Endothelial cell of umbilical vein (primary cell): ENCODE results near the gene COL18A1. TPM values are rescaled to one million over a fixed set of nuclear protein-coding genes. Genes with fewer than 3 reads are reported as not detected.
"Not testable (repeated sequence)": the region's sequence is repeated elsewhere in the genome, so short reads cannot be mapped to it uniquely, and the experiment has no call there.

Experiments
- BruUV-seq: library from RNA; stranded (reverse); fragments of 400-500 nt; replicated peaks from 2 replicates; lab custom pipeline; 2021; lab: Mats Ljungman, UMichigan
- CTCF ChIA-PET: fragments of 300-600, 350-600 bp; sonication (Branson Sonifier 250); formaldehyde crosslinking; loops from one replicate; lab custom pipeline; 2021; ENCODE audit warnings: antibody characterized with exemption, inconsistent platforms; lab: Charles Lee
- POLR2A ChIA-PET: fragments of 300-600, 350-600 bp; sonication (Branson Sonifier 250); formaldehyde crosslinking; loops from one replicate; lab custom pipeline; 2021; ENCODE audit warnings: antibody characterized with exemption, inconsistent platforms; lab: Charles Lee
- DNase-seq: peaks from one replicate; pipeline ENCODE4 v3.0.0-alpha.2; 2011; ENCODE audit warnings: low read depth, low spot score
- FAIRE-seq: peaks from 2 replicates; lab custom pipeline; 2011; peaks lifted over from hg19 to GRCh38; lab: Jason Lieb, UNC
- H2AFZ ChIP-seq: 2 replicates; pipeline ENCODE4 v1.6.0; 2012; ENCODE audit warnings: low read depth, low read length, control low read depth, inconsistent platforms
- H3K27ac ChIP-seq: 2 replicates; pipeline ENCODE4 v1.5.1; 2011; ENCODE audit warnings: low read depth, mild to moderate bottlenecking, control low read depth, low read length, moderate library complexity; ENCODE audit not compliant: insufficient read depth
- H3K27me3 ChIP-seq, 2 experiments: 2 replicates each; pipeline versions ENCODE4 v1.6.0 to v1.6.1; 2011; ENCODE audit warnings: low read length in 2 of 2, mixed read lengths in 1 of 2; ENCODE audit not compliant: control insufficient read depth in 2 of 2, insufficient read depth in 2 of 2
- H3K36me3 ChIP-seq, 2 experiments: 2 replicates in 1 of 2; 3 replicates in 1 of 2; pipeline ENCODE4 v1.5.1; 2011; ENCODE audit warnings: low read length in 2 of 2, mild to moderate bottlenecking in 1 of 2, moderate library complexity in 1 of 2; ENCODE audit not compliant: control insufficient read depth in 2 of 2, insufficient read depth in 2 of 2; ENCODE audit errors: extremely low read depth in 1 of 2
- H3K4me1 ChIP-seq: 3 replicates; pipeline ENCODE4 v1.5.1; 2011; ENCODE audit warnings: mild to moderate bottlenecking, low read length; ENCODE audit not compliant: control insufficient read depth, insufficient read depth; ENCODE audit errors: extremely low read depth
- H3K4me2 ChIP-seq: 2 replicates; pipeline ENCODE4 v1.6.1; 2011; ENCODE audit warnings: low read length, control low read depth, mixed read lengths; ENCODE audit not compliant: insufficient read depth
- H3K4me3 ChIP-seq, 3 experiments: fragments of 200-600 bp in 1 of 3; sonication (generic), shearing (Covaris generic) in 1 of 3; replicated peaks in 1 of 3; 2 replicates each; pipeline ENCODE4 v1.5.1; 2011 to 2016; ENCODE audit warnings: control low read depth in 3 of 3, low read length in 3 of 3, mild to moderate bottlenecking in 2 of 3, inconsistent platforms in 1 of 3, low read depth in 1 of 3, moderate library complexity in 1 of 3; ENCODE audit not compliant: insufficient read depth in 1 of 3
- H3K79me2 ChIP-seq: 2 replicates; pipeline ENCODE4 v1.6.0; 2012; ENCODE audit warnings: low read length, inconsistent platforms; ENCODE audit not compliant: control insufficient read depth, insufficient read depth
- H3K9ac ChIP-seq: replicated peaks from 2 replicates; pipeline ENCODE3; 2011; ENCODE audit warnings: low read length, control low read depth; ENCODE audit not compliant: insufficient read depth; ENCODE audit errors: extremely low read depth
- H3K9me1 ChIP-seq: replicated peaks from 3 replicates; pipeline ENCODE4 v1.6.0; 2011; ENCODE audit warnings: mild to moderate bottlenecking, low read length; ENCODE audit not compliant: control insufficient read depth, insufficient read depth; ENCODE audit errors: extremely low read depth
- H3K9me3 ChIP-seq: replicated peaks from 2 replicates; pipeline ENCODE4 v1.5.1; 2012; ENCODE audit warnings: low read length, inconsistent platforms; ENCODE audit not compliant: control insufficient read depth, insufficient read depth
- H4K20me1 ChIP-seq: replicated peaks from 2 replicates; pipeline ENCODE3; 2011; ENCODE audit warnings: mild to moderate bottlenecking, low read length; ENCODE audit not compliant: control insufficient read depth, insufficient read depth; ENCODE audit errors: extremely low read depth
- CTCF ChIP-seq, 2 donors: IDR thresholded peaks; 1 replicate in 1 of 2; 2 replicates in 1 of 2; pipeline ENCODE4 v1.5.1; 2011; ENCODE audit warnings: low read length in 2 of 2, mild to moderate bottlenecking in 2 of 2, moderate library complexity in 2 of 2, control low read depth in 1 of 2, inconsistent platforms in 1 of 2, low read depth in 1 of 2; ENCODE audit not compliant: insufficient read depth in 1 of 2; ENCODE audit errors: extremely low read depth in 1 of 2
- EZH2 ChIP-seq: IDR thresholded peaks from 2 replicates; pipeline ENCODE4 v1.6.1; 2012; ENCODE audit warnings: borderline replicate concordance, low read depth, mild to moderate bottlenecking, moderate library complexity, low read length, inconsistent platforms; ENCODE audit not compliant: severe bottlenecking
- FOS ChIP-seq: IDR thresholded peaks from 2 replicates; pipeline ENCODE4 v1.6.1; 2011; ENCODE audit warnings: mild to moderate bottlenecking, low read length, moderate library complexity, borderline replicate concordance; ENCODE audit not compliant: insufficient read depth
- GATA2 ChIP-seq: IDR thresholded peaks from 2 replicates; pipeline ENCODE4 v1.7.0; 2011; ENCODE audit warnings: low read depth, mild to moderate bottlenecking, moderate library complexity, mixed read lengths, low read length; ENCODE audit not compliant: insufficient read length, insufficient read depth
- JUN ChIP-seq: IDR thresholded peaks from 2 replicates; pipeline ENCODE4 v1.6.1; 2011; ENCODE audit warnings: borderline replicate concordance, low read depth; ENCODE audit not compliant: insufficient read length, insufficient read depth
- MYC ChIP-seq: IDR thresholded peaks from one replicate; pipeline ENCODE4 v1.6.1; 2011; ENCODE audit warnings: mild to moderate bottlenecking, low read depth, low read length
- POLR2A ChIP-seq: IDR thresholded peaks from 2 replicates; pipeline ENCODE4 v1.6.1; 2012; ENCODE audit warnings: low read depth, mild to moderate bottlenecking, control low read depth, low read length
- POLR2AphosphoS5 ChIP-seq: IDR thresholded peaks from 2 replicates; pipeline ENCODE4 v1.6.1; 2012; ENCODE audit warnings: low read depth, mild to moderate bottlenecking, control low read depth, low read length, moderate library complexity; ENCODE audit not compliant: insufficient read depth
- dilution Hi-C: fragments of 300-500 bp; cut with MboI; formaldehyde crosslinking; loops from one replicate; pipeline ENCODE4 v1.15.0; 2019; ENCODE audit warnings: low sequenced_read_pairs; ENCODE audit not compliant: extremely low pct_ligation_motif_present
- intact Hi-C: fragments of 100-400 bp; cut with micrococcal nuclease; formaldehyde crosslinking; loops from one replicate; pipeline ENCODE4 v1.10.0; 2022
- polyA plus RNA-seq, 4 experiments: library from polyadenylated mRNA; depleted of rRNA in 3 of 4; stranded (reverse) in 3 of 4; unstranded in 1 of 4; fragments of >200 nt; gene quantifications; 2 replicates each; pipeline versions ENCODE4 v1.2.1 to v1.2.3, GENCODE V29; 2011 to 2012; ENCODE audit warnings: missing spikeins in 1 of 4
- total RNA-seq: library from RNA; stranded (reverse); gene quantifications from 2 replicates; pipeline ENCODE4 v1.2.3, GENCODE V29; 2021
- TF ChIP-seq, protein P1 (sequence below): IDR thresholded peaks from 2 replicates; pipeline ENCODE4 v1.6.1; 2011; ENCODE audit not compliant: insufficient read depth, insufficient read length

The COL18A1 gene
- total and polyA plus RNA-seq, 2 donors (not counting 3 experiments of a cell fraction or from before 2014, with no cell fraction given) = 198 to 252 TPM

GRCh38 chr21:45502600-45502999 is 97.6 kb downstream of the COL18A1 start:
- Histone ChIP-seq H3K27ac (no peak overlapping the region), H3K4me1 (no peaks in the 10 kb centered on the region), H3K36me3 (peaks cover 2 to 14% of the 10 kb centered on the region in 2 experiments), H4K20me1 (no peaks in the 10 kb centered on the region), H3K9me3 (no peaks in the 10 kb centered on the region), H3K9me1 (no peaks in the 10 kb centered on the region), H3K27me3 (no peaks in the 10 kb centered on the region), H3K9ac (no peak overlapping the region), H3K4me3 (no peak overlapping the region), H2AFZ (no peak overlapping the region), H3K4me2 (no peak overlapping the region), H3K79me2 (no peaks in the 10 kb centered on the region)
- no TSS peak for BruUV-seq
- intact Hi-C loops (no loop called here), dilution Hi-C loops (no loop called here)
- FAIRE-seq (no peak), DNase-seq (no peak)
- POLR2A ChIA-PET = no interaction called here
- CTCF ChIA-PET = no interaction called here
- TF ChIP-seq, protein P1, sequence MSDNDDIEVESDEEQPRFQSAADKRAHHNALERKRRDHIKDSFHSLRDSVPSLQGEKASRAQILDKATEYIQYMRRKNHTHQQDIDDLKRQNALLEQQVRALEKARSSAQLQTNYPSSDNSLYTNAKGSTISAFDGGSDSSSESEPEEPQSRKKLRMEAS = no peak
- TF ChIP-seq EZH2 = no peak
- TF ChIP-seq JUN = no peak
- no peak for TF ChIP-seq GATA2
- no peak for TF ChIP-seq FOS
- TF ChIP-seq MYC = no peak
- TF ChIP-seq POLR2A = no peak
- TF ChIP-seq POLR2AphosphoS5 = no peak
- no peak for TF ChIP-seq CTCF (IDR thresholded peaks at IDR 0.05; ENCODE audit: extremely low read depth in 1 of 2, insufficient read depth in 1 of 2, low read depth in 1 of 2, low read length in 2 of 2)

DNA sequence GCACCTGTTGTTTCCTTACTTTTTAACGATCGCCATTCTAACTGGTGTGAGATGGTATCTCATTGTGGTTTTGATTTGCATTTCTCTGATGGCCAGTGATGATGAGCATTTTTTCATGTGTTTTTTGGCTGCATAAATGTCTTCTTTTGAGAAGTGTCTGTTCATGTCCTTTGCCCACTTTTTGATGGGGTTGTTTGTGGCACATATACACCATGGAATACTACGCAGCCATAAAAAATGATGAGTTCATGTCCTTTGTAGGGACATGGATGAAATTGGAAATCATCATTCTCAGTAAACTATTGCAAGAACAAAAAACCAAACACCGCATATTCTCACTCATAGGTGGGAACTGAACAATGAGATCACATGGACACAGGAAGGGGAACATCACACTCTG is 98.3 kb downstream of the COL18A1 start:
- H3K4me1 ChIP-seq, FAIRE-seq, POLR2A ChIA-PET, H3K27me3 ChIP-seq, H3K4me3 ChIP-seq, H3K9ac ChIP-seq, H3K4me2 ChIP-seq, BruUV-seq, H2AFZ ChIP-seq, H3K36me3 ChIP-seq, dilution Hi-C loops, intact Hi-C loops, CTCF ChIA-PET, H4K20me1 ChIP-seq, H3K27ac ChIP-seq, H3K9me3 ChIP-seq, H3K79me2 ChIP-seq, H3K9me1 ChIP-seq, DNase-seq: not testable (repeated sequence)
